UCSD-AML1 (cell line): ENCODE data around the gene BMAL2.

Experiments used
- DNase-seq: peaks from one replicate; lab custom pipeline; 2025; ENCODE audit not compliant: unreplicated experiment; lab: John Stamatoyannopoulos, UW

Gene BMAL2

GRCh38 chr12:27351476-27351875, 18.8 kb downstream of the BMAL2 start:
- no peak for DNase-seq

GRCh38 chr12:27355486-27355885, 22.9 kb downstream of the BMAL2 start:
- no peak for DNase-seq

- DNase-seq: no peak
These were observed 23.3 kb downstream of the BMAL2 start for GRCh38 chr12:27355979-27356378.

GRCh38 chr12:27359578-27360340, 27.1 kb downstream of the BMAL2 start:
- no peak for DNase-seq

- no peak for DNase-seq
These were observed 28.7 kb downstream of the BMAL2 start for GRCh38 chr12:27361372-27361771.

- no peak for DNase-seq
These were observed 34.0 kb downstream of the BMAL2 start for GRCh38 chr12:27366621-27367020.

- no peak for DNase-seq
These were observed 34.4 kb downstream of the BMAL2 start for GRCh38 chr12:27367078-27367477.

- DNase-seq: no peak
These were observed 49.6 kb downstream of the BMAL2 start for GRCh38 chr12:27382171-27382795.
